Islet precursor cell (in vitro differentiated cells): ENCODE results near the gene HSP90AA1.

ENCODE experiments used
- DNase-seq: peaks from one replicate; pipeline ENCODE4 v3.0.0-alpha.2; 2018

Gene HSP90AA1

GRCh38 chr14:102034301-102034700 is 52.5 kb downstream of the HSP90AA1 start:
- no peak for DNase-seq

- DNase-seq, result no peak
Observed at GRCh38 chr14:102033241-102033640, 53.6 kb downstream of the HSP90AA1 start.
